HUES64 (cell line): Measurements from ENCODE around the gene TRIM72.
A peak's percentile ranks its signal among the peaks of the same experiment; 100 is the strongest.

Experiments used
- H3K27ac ChIP-seq: 2 replicates; pipeline ENCODE4 v1.7.0; 2013; ENCODE audit warnings: low read depth, low read length, inconsistent platforms
- H3K27me3 ChIP-seq: 2 replicates; pipeline ENCODE4 v1.6.1; 2013; ENCODE audit warnings: mild to moderate bottlenecking, low read length; ENCODE audit not compliant: insufficient read depth
- H3K36me3 ChIP-seq: 2 replicates; pipeline ENCODE4 v1.6.1; 2013; ENCODE audit warnings: mild to moderate bottlenecking, low read length; ENCODE audit not compliant: insufficient read depth
- H3K4me1 ChIP-seq: 2 replicates; pipeline ENCODE4 v1.6.1; 2013; ENCODE audit warnings: mild to moderate bottlenecking, low read length, moderate library complexity; ENCODE audit not compliant: insufficient read depth
- H3K4me3 ChIP-seq: 2 replicates; pipeline ENCODE4 v1.5.1; 2013; ENCODE audit warnings: mild to moderate bottlenecking, low read length, moderate library complexity
- H3K9ac ChIP-seq: 2 replicates; pipeline ENCODE4 v1.6.1; 2013; ENCODE audit warnings: mild to moderate bottlenecking, low read depth, low read length
- H3K9me3 ChIP-seq: 2 replicates; pipeline ENCODE4 v1.6.1; 2013; ENCODE audit warnings: low read depth, low read length; ENCODE audit not compliant: insufficient read depth
- WGBS: fragments of 150-250, 120-280 bp; methylation state at CpG from one replicate; pipeline ENCODE4 v1.1.7; 2013; ENCODE audit warnings: missing lambda C conversion rate; 5-methylcytosine and 5-hydroxymethylcytosine counted together

TRIM72 gene

DNA sequence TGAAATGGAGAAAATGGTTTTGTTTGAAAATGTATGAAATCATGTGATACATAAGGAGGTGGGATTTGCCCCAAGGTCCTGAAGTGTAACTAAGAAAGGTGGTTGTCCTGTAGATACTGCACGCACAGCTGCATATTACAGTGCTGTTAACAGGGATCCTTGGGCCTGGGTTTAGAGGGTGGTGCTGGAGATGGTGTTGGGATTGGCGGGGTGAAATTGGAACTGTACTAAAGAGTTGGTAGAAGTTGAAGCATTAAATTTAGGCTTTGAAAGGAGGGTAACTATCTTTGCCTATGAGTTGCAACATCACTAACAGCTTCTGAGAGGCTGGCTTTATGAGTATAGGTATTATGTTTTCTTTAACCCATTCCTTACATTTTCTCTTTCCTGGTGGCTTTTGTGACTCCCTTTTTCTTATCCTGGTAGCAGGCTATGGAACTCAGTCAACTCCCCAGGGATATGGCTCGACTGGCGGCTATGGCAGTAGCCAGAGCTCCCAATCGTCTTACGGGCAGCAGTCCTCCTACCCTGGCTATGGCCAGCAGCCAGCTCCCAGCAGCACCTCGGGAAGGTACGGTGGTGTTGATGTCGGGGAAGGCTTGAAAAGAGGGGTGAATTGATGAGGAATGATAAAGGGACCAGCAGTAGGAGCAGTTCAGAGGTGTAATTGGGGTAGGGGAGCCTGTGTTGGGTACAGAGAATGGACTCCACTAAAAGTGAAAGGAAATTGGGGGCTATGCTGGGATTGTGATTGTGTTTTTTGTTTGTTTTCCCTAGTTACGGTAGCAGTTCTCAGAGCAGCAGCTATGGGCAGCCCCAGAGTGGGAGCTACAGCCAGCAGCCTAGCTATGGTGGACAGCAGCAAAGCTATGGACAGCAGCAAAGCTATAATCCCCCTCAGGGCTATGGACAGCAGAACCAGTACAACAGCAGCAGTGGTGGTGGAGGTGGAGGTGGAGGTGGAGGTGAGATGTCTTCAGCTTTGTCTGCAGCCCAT lies 30.2 kb upstream of the TRIM72 start:
- Histone ChIP-seq H3K9me3 (no peaks in the 10 kb centered on the region), H3K36me3 (peaks cover 76% of the 10 kb centered on the region), H3K27me3 (no peaks in the 10 kb centered on the region), H3K4me1 (peaks cover 9% of the 10 kb centered on the region), H3K27ac (no peak overlapping the region), H3K9ac (no peak overlapping the region), H3K4me3 (peak overlapping the region; percentile 88)
- 96% methylated on average over 10 of the region's 10 CpGs for WGBS

DNA sequence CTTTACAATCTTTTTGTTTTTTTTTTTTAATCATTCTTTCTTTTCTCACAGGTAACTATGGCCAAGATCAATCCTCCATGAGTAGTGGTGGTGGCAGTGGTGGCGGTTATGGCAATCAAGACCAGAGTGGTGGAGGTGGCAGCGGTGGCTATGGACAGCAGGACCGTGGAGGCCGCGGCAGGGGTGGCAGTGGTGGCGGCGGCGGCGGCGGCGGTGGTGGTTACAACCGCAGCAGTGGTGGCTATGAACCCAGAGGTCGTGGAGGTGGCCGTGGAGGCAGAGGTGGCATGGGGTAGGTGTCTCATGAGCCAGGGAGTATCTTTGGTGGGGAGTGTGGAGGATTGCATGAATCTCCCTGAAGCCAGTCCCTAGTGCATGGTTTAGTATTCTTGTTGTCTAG lies 29.0 kb upstream of the TRIM72 start:
- Histone ChIP-seq H3K9ac (no peak overlapping the region), H3K4me1 (peaks cover 5% of the 10 kb centered on the region; the same call in 1 of the 2 replicates), H3K27ac (no peak overlapping the region), H3K4me3 (no peak overlapping the region), H3K27me3 (no peaks in the 10 kb centered on the region), H3K9me3 (no peaks in the 10 kb centered on the region), H3K36me3 (peaks cover 87% of the 10 kb centered on the region)
- WGBS: 97% methylated on average over 14 of the region's 14 CpGs

DNA sequence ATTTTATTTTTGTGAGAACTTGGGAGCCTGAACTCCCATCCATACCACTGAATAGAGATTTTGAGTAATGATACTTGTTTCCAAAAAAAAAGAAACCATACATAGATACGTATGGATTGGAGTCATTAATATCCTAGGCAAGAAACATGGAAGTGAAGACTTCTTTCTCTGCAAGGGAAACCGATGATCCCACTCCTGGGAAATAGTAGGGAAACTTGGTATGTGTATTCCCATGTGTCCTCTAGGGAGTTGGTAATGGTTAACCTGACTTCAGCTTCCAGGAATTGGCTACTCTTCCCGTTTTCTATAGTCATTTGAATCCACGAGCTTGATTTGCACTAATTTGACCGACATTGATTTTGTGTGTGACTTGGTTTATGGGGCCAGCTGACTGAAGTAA lies 28.6 kb upstream of the TRIM72 start:
- Histone ChIP-seq H3K9ac (no peak overlapping the region), H3K36me3 (peaks cover 92% of the 10 kb centered on the region), H3K9me3 (no peaks in the 10 kb centered on the region), H3K27ac (no peak overlapping the region), H3K4me3 (no peak overlapping the region), H3K27me3 (no peaks in the 10 kb centered on the region), H3K4me1 (peaks cover 5% of the 10 kb centered on the region; the same call in 1 of the 2 replicates)
- 96% methylated on average over 5 of the region's 5 CpGs for WGBS

DNA sequence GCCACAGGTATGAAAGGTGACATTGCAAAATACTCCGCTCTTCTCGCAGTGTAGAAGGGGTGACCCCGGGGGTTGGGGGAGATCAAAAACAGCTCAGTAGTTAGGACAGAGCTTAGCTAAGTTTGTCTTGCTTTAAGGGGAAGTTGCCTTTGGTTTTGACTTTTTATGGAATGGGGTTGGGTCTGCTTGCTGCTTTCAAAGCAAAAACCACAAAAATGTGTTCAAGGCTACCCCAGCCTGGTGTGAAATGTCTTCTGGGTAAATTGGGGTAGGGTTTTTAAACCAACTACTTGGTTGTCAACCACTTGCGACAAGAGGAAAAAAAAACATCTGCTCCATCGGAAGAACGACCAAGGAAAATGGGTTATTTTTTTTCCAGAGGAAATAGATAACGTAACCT lies 27.7 kb upstream of the TRIM72 start:
- H3K4me1 ChIP-seq: peaks cover 5% of the 10 kb centered on the region; the same call in 1 of the 2 replicates
- 97% methylated on average over 7 of the region's 7 CpGs for WGBS
- H3K27ac ChIP-seq: no peak overlapping the region
- no peak overlapping the region for H3K9ac ChIP-seq
- no peak overlapping the region for H3K4me3 ChIP-seq
- H3K27me3 ChIP-seq: no peaks in the 10 kb centered on the region
- peaks cover 99% of the 10 kb centered on the region for H3K36me3 ChIP-seq
- no peaks in the 10 kb centered on the region for H3K9me3 ChIP-seq

DNA sequence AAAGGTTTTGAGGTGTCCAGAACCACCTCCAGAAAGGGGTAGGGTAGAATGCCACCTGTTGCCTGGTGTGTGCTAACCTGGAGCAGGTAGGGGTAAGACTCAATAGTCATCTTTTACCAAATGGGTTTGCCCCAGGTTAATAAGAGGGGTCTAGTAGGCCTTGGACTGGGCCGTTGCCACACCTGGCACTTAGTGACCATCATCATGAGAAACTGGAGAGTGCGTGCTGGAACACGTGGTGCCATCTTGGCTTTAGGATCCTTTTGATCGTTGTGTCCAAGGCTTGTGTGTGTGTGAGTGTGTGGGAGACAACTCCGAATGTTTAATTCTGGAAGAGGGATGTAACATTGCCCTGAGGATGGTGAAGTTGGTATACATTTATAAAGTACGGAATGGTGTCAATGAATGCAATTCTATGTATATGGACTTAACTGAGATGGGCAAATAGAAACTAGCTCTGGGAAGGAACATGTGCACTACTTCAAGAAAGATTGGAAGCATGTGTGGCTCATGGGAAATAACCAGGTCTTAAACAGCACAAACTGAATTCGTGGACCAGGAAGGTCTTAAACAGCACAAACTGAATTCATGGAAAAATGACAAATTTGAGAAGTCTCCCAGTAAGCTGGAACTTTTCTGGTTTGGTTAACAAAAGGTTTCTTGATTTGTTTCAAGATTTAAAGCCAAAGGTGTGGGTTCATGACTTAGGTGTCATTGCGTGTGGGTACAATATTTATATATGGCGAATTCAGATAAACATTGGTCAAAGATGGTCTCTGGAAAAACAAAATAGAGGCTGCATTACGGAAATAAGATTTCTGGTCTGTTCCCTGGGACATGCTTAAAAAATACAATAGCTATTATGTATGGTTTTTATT lies 26.8 kb upstream of the TRIM72 start:
- H3K9me3 ChIP-seq: no peaks in the 10 kb centered on the region
- no peak overlapping the region for H3K9ac ChIP-seq
- WGBS: 95% methylated on average over 10 of the region's 10 CpGs
- H3K27ac ChIP-seq: no peak overlapping the region
- H3K4me1 ChIP-seq: peaks cover 4% of the 10 kb centered on the region; the same call in 1 of the 2 replicates
- no peak overlapping the region for H3K4me3 ChIP-seq
- H3K36me3 ChIP-seq: peaks cover 100% of the 10 kb centered on the region
- H3K27me3 ChIP-seq: no peaks in the 10 kb centered on the region

DNA sequence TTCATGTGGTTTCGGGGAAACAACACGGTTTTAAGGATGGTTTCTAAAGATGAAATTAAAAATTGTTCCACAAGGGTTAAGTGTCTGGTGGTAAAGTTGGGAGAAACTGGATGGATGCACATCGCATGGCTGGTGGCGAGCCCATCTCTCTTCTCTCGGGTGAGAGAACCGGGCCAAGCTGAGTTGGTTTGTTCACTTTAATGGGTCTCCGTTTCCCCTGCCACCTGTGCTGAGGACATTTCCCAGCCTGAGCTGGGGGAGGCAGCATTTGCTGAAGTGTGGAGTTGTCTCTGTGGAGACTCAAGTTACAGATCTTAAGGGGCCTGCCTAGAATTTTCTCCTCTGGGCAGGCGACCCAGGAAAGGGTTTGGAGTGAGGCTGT lies 26.1 kb upstream of the TRIM72 start:
- Histone ChIP-seq H3K27ac (no peak overlapping the region), H3K9ac (no peak overlapping the region), H3K27me3 (no peaks in the 10 kb centered on the region), H3K36me3 (peaks cover 100% of the 10 kb centered on the region), H3K4me1 (no peaks in the 10 kb centered on the region; the same call in 1 of the 2 replicates), H3K4me3 (no peak overlapping the region), H3K9me3 (no peaks in the 10 kb centered on the region)
- WGBS: 91% methylated on average over 8 of the region's 8 CpGs

DNA sequence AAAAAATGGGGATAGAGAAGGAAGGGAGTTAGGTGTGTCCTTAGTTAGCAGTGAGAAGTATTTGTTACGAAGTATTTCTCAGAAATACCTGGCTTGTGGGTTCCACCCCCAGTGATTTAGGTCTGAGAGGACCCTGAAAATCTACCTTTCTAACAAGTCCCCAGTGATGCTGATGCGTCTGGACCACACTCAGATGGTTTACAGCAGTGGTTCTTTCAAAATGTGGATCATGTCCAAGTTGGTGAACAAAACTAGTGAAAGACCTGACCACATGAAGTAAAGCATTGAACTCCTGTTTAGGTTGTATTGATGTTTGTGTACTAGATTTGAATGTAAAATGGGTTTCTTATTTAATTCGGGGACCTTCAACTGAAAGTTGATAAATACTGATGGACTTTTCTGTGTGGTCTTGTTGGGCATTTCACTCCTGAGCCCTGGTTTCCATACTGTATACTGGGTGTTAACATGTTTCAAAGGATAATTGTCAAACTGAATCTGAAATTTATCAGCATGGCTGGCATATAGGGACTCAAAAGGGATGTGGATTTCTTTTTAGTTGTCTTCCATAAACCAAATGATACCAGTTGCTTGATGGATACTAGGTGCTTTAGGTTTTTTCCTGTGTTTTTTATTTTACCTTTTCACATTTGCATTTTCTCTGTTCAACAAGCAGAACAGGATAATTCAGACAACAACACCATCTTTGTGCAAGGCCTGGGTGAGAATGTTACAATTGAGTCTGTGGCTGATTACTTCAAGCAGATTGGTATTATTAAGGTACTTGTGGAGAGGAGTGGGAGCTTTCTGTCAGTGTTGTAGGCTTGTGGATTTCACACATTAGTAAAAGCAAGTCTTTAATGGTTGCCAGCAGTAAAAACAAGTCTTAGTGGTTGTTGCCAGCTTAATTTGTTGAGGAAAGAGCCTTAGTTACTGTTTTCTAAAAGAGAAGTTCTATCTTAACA lies 25.2 kb upstream of the TRIM72 start:
- no peak overlapping the region for H3K27ac ChIP-seq
- no peaks in the 10 kb centered on the region for H3K4me1 ChIP-seq
- H3K27me3 ChIP-seq: no peaks in the 10 kb centered on the region
- H3K9ac ChIP-seq: no peak overlapping the region
- WGBS: 97% methylated on average over 3 of the region's 3 CpGs
- H3K36me3 ChIP-seq: peaks cover 100% of the 10 kb centered on the region
- H3K4me3 ChIP-seq: no peak overlapping the region
- H3K9me3 ChIP-seq: no peaks in the 10 kb centered on the region

DNA sequence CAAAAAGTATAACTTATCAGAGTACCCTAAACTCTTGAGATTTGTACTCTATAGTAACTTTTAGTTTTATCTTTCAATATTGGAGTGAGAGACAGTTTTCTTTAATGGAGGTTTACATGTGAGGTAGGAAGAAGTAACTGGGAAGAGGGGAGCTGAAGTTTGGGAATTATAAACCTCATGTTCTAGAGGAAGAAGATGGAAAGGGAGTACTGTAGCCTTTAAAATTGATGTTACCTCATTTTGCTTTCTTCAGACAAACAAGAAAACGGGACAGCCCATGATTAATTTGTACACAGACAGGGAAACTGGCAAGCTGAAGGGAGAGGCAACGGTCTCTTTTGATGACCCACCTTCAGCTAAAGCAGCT lies 24.5 kb upstream of the TRIM72 start:
- Histone ChIP-seq H3K9me3 (no peaks in the 10 kb centered on the region), H3K4me3 (no peak overlapping the region), H3K36me3 (peaks cover 100% of the 10 kb centered on the region), H3K27ac (no peak overlapping the region), H3K4me1 (no peaks in the 10 kb centered on the region), H3K27me3 (no peaks in the 10 kb centered on the region), H3K9ac (no peak overlapping the region)
- 97% methylated on average over 2 of the region's 2 CpGs for WGBS

DNA sequence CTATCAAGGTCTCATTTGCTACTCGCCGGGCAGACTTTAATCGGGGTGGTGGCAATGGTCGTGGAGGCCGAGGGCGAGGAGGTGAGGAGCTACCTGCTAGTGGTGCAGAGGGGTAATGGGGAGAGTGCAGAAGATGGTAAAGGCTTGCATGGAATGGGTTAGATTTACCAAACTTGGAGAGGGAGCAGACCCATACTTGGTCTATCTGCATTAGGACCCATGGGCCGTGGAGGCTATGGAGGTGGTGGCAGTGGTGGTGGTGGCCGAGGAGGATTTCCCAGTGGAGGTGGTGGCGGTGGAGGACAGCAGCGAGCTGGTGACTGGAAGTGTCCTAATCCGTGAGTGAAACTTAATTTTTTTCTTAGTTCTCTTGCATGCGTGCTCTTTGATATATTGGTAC lies 23.9 kb upstream of the TRIM72 start:
- Histone ChIP-seq H3K9me3 (no peaks in the 10 kb centered on the region), H3K27ac (no peak overlapping the region)
- WGBS: 95% methylated on average over 12 of the region's 12 CpGs

DNA sequence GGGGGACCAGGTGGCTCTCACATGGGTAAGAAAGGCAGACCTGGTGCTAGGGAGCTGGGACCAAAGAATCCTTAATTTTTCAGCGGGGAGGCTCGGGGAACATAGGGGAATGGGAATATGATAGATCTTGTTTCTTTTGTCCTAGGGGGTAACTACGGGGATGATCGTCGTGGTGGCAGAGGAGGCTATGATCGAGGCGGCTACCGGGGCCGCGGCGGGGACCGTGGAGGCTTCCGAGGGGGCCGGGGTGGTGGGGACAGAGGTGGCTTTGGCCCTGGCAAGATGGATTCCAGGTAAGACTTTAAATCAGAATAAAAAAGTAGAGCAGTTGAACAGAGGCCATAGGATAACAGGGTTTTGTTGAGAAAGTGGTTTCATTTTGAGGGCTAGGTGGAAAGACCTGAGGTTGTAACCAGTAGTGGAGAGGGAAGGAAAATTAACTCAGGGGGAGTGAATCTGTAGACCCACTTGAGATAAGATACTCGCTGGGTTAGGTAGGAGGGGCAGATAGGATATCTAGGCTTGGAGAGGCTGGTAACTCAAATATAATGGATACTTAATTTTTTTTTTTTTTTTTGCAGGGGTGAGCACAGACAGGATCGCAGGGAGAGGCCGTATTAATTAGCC lies 23.0 kb upstream of the TRIM72 start:
- H3K27me3 ChIP-seq: no peaks in the 10 kb centered on the region
- 96% methylated on average over 17 of the region's 17 CpGs for WGBS
- H3K9me3 ChIP-seq: no peaks in the 10 kb centered on the region
- H3K9ac ChIP-seq: no peak overlapping the region
- no peak overlapping the region for H3K27ac ChIP-seq
- no peak overlapping the region for H3K4me3 ChIP-seq
- peaks cover 100% of the 10 kb centered on the region for H3K36me3 ChIP-seq
- H3K4me1 ChIP-seq: no peaks in the 10 kb centered on the region

More for the DNA sequence above, 23.9 kb upstream of the TRIM72 start:
- Histone ChIP-seq H3K27me3 (no peaks in the 10 kb centered on the region), H3K9ac (no peak overlapping the region), H3K4me1 (no peaks in the 10 kb centered on the region), H3K36me3 (peaks cover 100% of the 10 kb centered on the region), H3K4me3 (no peak overlapping the region)
